Ishikawa (cell line): Measurements from ENCODE around the gene ADGRB2.

Experiments used
- CREB1 ChIP-seq: IDR thresholded peaks from 2 replicates; pipeline ENCODE4 v1.6.1; 2012; ENCODE audit warnings: low read depth
- EGR1 ChIP-seq: IDR thresholded peaks from 2 replicates; pipeline ENCODE4 v1.6.1; 2012
- EP300 ChIP-seq: IDR thresholded peaks from 2 replicates; pipeline ENCODE4 v1.6.1; 2012; ENCODE audit warnings: borderline replicate concordance
- RAD21 ChIP-seq: IDR thresholded peaks from 2 replicates; pipeline ENCODE4 v1.6.1; 2012; ENCODE audit warnings: low read depth
- YY1 ChIP-seq: IDR thresholded peaks from 2 replicates; pipeline ENCODE4 v1.6.1; 2012; ENCODE audit warnings: low read depth

- TF ChIP-seq CREB1 (no peak), EGR1 (no peak), EP300 (no peak), YY1 (no peak), RAD21 (no peak)
Observed at GRCh38 chr1:31747304-31747703, 16.8 kb downstream of the ADGRB2 start.
